Stimulated activated CD4-positive, alpha-beta T cell treated with anti-CD3 and anti-CD28 coated beads, Interleukin-2, amount 100 ng/mL, for 4 hours (primary cell): ENCODE measurements around the gene WDR33.

Experiments used
- DNase-seq: peaks from one replicate; pipeline ENCODE4 v3.0.0-alpha.2; 2020; ENCODE audit warnings: low read depth

The WDR33 gene

GRCh38 chr2:127654838-127655175 is 156.2 kb downstream of the WDR33 start:
- no peak for DNase-seq

GRCh38 chr2:127654084-127654837 is 156.7 kb downstream of the WDR33 start:
- DNase-seq, result no peak

- no peak for DNase-seq
Observed at GRCh38 chr2:127653421-127654083, 157.4 kb downstream of the WDR33 start.

GRCh38 chr2:127652786-127653357 is 158.1 kb downstream of the WDR33 start:
- DNase-seq, result no peak

GRCh38 chr2:127651971-127652550 is 158.9 kb downstream of the WDR33 start:
- no peak for DNase-seq

GRCh38 chr2:127651381-127651809 is 159.6 kb downstream of the WDR33 start:
- no peak for DNase-seq
